ENCODE measurements around the gene ARMS2.

The ARMS2 gene

GRCh38 chr10:122422266-122422989 is 32.0 kb upstream of the ARMS2 start:
- TF ChIP-seq POLR2A (IDR thresholded peaks at IDR 0.05; ENCODE audit: low read depth, low read length) (no peak), POLR2AphosphoS5 (IDR thresholded peaks at IDR 0.05; ENCODE audit: low read depth, low read length) (no peak), TAF1 (IDR thresholded peaks at IDR 0.05; ENCODE audit: low read depth, low read length) (no peak), SPI1 (IDR thresholded peaks at IDR 0.05; ENCODE audit: low read depth, low read length) (no peak), PAX5 (IDR thresholded peaks at IDR 0.05; ENCODE audit: insufficient read depth, low read length, severe bottlenecking) (no peak)
- DNase-seq (ENCODE audit: insufficient read length, low spot score) (no peak), FAIRE-seq (peak; percentile 56)

GRCh38 chr10:122424059-122424458 is 30.4 kb upstream of the ARMS2 start:
- FAIRE-seq (no peak), DNase-seq (ENCODE audit: insufficient read length, low spot score) (no peak)
- TF ChIP-seq PAX5 (IDR thresholded peaks at IDR 0.05; ENCODE audit: insufficient read depth, low read length, severe bottlenecking) (no peak), POU2F2 (IDR thresholded peaks at IDR 0.05; ENCODE audit: low read depth, low read length) (no peak), SPI1 (IDR thresholded peaks at IDR 0.05; ENCODE audit: low read depth, low read length) (no peak), POLR2AphosphoS5 (IDR thresholded peaks at IDR 0.05; ENCODE audit: low read depth, low read length) (no peak), POLR2A (IDR thresholded peaks at IDR 0.05; ENCODE audit: low read depth, low read length) (no peak), TAF1 (IDR thresholded peaks at IDR 0.05; ENCODE audit: low read depth, low read length) (no peak)

GRCh38 chr10:122426829-122427228 is 27.6 kb upstream of the ARMS2 start:
- TF ChIP-seq POLR2A (IDR thresholded peaks at IDR 0.05; ENCODE audit: low read depth, low read length) (no peak), SPI1 (IDR thresholded peaks at IDR 0.05; ENCODE audit: low read depth, low read length) (no peak), POU2F2 (IDR thresholded peaks at IDR 0.05; ENCODE audit: low read depth, low read length) (no peak), TAF1 (IDR thresholded peaks at IDR 0.05; ENCODE audit: low read depth, low read length) (no peak), POLR2AphosphoS5 (IDR thresholded peaks at IDR 0.05; ENCODE audit: low read depth, low read length) (no peak), PAX5 (IDR thresholded peaks at IDR 0.05; ENCODE audit: insufficient read depth, low read length, severe bottlenecking) (no peak)
- FAIRE-seq (no peak), DNase-seq (ENCODE audit: insufficient read length, low spot score) (no peak)

GRCh38 chr10:122427280-122427679 is 27.2 kb upstream of the ARMS2 start:
- TF ChIP-seq POLR2A (IDR thresholded peaks at IDR 0.05; ENCODE audit: low read depth, low read length) (no peak), TAF1 (IDR thresholded peaks at IDR 0.05; ENCODE audit: low read depth, low read length) (no peak), SPI1 (IDR thresholded peaks at IDR 0.05; ENCODE audit: low read depth, low read length) (no peak), POLR2AphosphoS5 (IDR thresholded peaks at IDR 0.05; ENCODE audit: low read depth, low read length) (no peak), PAX5 (IDR thresholded peaks at IDR 0.05; ENCODE audit: insufficient read depth, low read length, severe bottlenecking) (no peak), POU2F2 (IDR thresholded peaks at IDR 0.05; ENCODE audit: low read depth, low read length) (no peak)
- FAIRE-seq (no peak), DNase-seq (ENCODE audit: insufficient read length, low spot score) (no peak)

- no peak for TF ChIP-seq TAF1 (IDR thresholded peaks at IDR 0.05; ENCODE audit: low read depth, low read length)
- TF ChIP-seq POLR2A (IDR thresholded peaks at IDR 0.05; ENCODE audit: low read depth, low read length): no peak
- TF ChIP-seq POLR2AphosphoS5 (IDR thresholded peaks at IDR 0.05; ENCODE audit: low read depth, low read length): no peak
- no peak for TF ChIP-seq PAX5 (IDR thresholded peaks at IDR 0.05; ENCODE audit: insufficient read depth, low read length, severe bottlenecking)
- TF ChIP-seq POU2F2 (IDR thresholded peaks at IDR 0.05; ENCODE audit: low read depth, low read length): no peak
- no peak for TF ChIP-seq SPI1 (IDR thresholded peaks at IDR 0.05; ENCODE audit: low read depth, low read length)
- FAIRE-seq: no peak
- no peak for DNase-seq (ENCODE audit: insufficient read length, low spot score)
Measured at GRCh38 chr10:122435212-122435827, 19.1 kb upstream of the ARMS2 start.

- no peak for TF ChIP-seq POLR2AphosphoS5 (IDR thresholded peaks at IDR 0.05; ENCODE audit: low read depth, low read length)
- TF ChIP-seq POLR2A (IDR thresholded peaks at IDR 0.05; ENCODE audit: low read depth, low read length): no peak
- no peak for TF ChIP-seq PAX5 (IDR thresholded peaks at IDR 0.05; ENCODE audit: insufficient read depth, low read length, severe bottlenecking)
- no peak for FAIRE-seq
- DNase-seq (ENCODE audit: insufficient read length, low spot score): no peak
Measured at GRCh38 chr10:122441961-122442360, 12.5 kb upstream of the ARMS2 start.

- DNase-seq (ENCODE audit: insufficient read length, low spot score) (no peak), FAIRE-seq (no peak)
- TF ChIP-seq POLR2AphosphoS5 (IDR thresholded peaks at IDR 0.05; ENCODE audit: low read depth, low read length): no peak
- TF ChIP-seq PAX5 (IDR thresholded peaks at IDR 0.05; ENCODE audit: insufficient read depth, low read length, severe bottlenecking): no peak
- TF ChIP-seq TAF1 (IDR thresholded peaks at IDR 0.05; ENCODE audit: low read depth, low read length): no peak
- TF ChIP-seq SPI1 (IDR thresholded peaks at IDR 0.05; ENCODE audit: low read depth, low read length): no peak
- TF ChIP-seq POU2F2 (IDR thresholded peaks at IDR 0.05; ENCODE audit: low read depth, low read length): no peak
- TF ChIP-seq POLR2A (IDR thresholded peaks at IDR 0.05; ENCODE audit: low read depth, low read length): no peak
Measured at GRCh38 chr10:122445469-122445868, 9.0 kb upstream of the ARMS2 start.

GRCh38 chr10:122445904-122446303 is 8.5 kb upstream of the ARMS2 start:
- FAIRE-seq (no peak), DNase-seq (ENCODE audit: insufficient read length, low spot score) (no peak)
- TF ChIP-seq SPI1 (IDR thresholded peaks at IDR 0.05; ENCODE audit: low read depth, low read length): no peak

GRCh38 chr10:122446668-122447423 is 7.6 kb upstream of the ARMS2 start:
- FAIRE-seq (no peak), DNase-seq (ENCODE audit: insufficient read length, low spot score) (no peak)
- TF ChIP-seq POLR2AphosphoS5 (IDR thresholded peaks at IDR 0.05; ENCODE audit: low read depth, low read length) (no peak), PAX5 (IDR thresholded peaks at IDR 0.05; ENCODE audit: insufficient read depth, low read length, severe bottlenecking) (no peak), TAF1 (IDR thresholded peaks at IDR 0.05; ENCODE audit: low read depth, low read length) (no peak), POLR2A (IDR thresholded peaks at IDR 0.05; ENCODE audit: low read depth, low read length) (no peak), POU2F2 (IDR thresholded peaks at IDR 0.05; ENCODE audit: low read depth, low read length) (no peak), SPI1 (IDR thresholded peaks at IDR 0.05; ENCODE audit: low read depth, low read length) (no peak)
